ENCODE results near the gene ITSN1.
"Not testable (repeated sequence)": the region's sequence is repeated elsewhere in the genome, so short reads cannot be mapped to it uniquely, and the experiment has no call there.

Gene ITSN1

DNA sequence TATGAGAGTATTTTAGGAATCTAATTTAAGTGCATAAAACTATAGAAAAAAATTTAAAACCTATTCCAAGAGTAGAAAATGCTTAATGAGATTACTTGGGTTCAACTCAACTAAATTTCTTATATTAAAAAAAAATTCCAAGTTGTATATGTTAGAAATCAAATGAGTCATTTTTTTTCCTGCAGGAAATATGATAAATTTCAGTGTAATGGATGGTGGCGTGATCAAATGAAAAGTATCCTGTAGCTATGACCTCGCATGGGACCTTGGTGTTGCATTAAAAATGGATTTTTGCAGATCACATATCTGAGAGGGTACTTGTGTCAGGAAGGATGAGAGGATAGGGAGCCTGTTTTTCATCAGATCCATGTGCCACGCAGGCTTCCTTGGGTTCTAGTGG, 255.4 kb downstream of the ITSN1 start:
- DNase-seq: no peak

GRCh38 chr21:33898586-33898985, 256.3 kb downstream of the ITSN1 start:
- DNase-seq: no peak

DNA sequence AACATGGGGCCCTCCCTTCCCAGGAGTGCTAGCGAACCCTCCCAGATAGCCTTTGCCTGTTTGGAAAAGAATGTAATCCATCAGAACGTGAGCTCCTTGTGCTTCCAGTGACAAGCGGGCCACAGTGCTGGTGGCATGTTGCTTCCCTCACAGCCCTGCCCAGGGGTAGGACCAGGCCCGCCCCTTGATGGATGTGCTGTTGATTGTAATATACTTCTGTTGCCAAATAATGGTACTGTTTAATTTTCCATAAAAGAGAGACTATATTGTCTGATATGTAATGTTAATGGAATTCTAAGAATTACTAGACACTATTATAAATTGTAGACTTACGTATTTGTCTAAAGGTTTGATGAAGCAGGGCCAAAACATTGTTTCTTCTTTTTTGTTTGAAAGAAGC, 256.9 kb downstream of the ITSN1 start:
- no peak for DNase-seq

DNA sequence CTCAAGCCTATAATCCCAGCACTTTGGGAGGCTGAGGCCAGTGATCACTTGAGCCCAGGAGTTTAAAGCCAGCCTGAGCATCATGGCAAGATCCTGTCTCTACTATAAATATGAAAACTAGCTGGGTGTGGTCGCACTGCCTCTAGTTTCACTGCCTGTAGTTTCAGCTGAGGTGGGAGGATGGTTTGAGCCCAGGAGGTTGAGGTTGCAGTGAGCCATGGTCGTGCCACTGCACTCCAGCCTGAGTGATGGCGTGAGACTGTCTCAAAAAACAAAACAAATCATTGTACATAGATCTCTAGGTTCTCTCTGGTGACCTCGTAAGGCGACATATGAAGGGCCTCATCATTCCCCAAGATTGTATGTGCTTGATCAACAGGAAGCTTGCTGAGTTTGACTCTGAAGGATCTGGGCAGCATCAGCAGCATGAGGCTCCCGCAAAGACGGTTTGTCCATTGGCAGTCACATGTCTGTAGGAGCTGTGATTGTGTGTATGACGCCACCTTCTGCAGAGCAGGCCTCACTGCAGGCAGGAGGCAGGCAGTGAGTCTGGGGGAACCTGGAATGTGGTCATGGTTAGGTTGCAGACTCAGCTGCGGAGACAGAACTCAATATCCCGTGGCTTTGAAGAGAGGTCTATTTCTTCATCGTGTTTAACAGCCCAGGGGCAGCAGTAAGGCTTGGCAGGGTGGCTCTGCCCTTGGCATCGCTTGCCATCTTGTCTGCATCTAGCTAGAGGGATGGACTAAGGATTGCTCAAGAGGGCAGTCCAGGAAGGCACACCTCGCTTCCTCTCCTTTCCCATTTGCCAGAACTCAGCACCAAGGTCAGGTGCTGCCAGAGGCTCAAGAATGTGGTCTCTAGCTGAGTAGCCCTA, 259.3 kb downstream of the ITSN1 start:
- peak; percentile 34 to 71 (median 42) for DNase-seq

DNA sequence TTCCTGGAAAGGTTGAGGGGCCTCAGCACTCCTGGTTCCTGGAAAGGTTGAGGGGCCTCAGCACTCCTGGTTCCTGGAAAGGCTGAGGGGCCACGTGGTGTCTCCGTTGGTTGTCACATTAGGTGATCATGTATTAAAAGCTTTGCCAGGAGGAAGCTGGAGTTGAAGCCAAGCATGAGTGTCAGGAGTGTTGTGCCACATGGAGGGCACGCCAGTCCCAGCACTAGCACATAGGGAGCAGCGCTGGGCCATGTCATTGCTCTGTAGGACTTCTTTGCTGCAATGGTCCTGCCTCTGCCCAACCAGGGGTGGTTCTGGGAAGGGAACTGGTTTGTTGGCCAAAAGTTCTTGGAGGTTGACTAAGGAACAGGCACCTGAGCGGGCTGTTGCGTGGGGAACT, 260.0 kb downstream of the ITSN1 start:
- DNase-seq: no peak

GRCh38 chr21:33904041-33904440, 261.7 kb downstream of the ITSN1 start:
- no peak for DNase-seq

GRCh38 chr21:33908760-33909159, 266.5 kb downstream of the ITSN1 start:
- no peak for DNase-seq

GRCh38 chr21:33909756-33910155, 267.5 kb downstream of the ITSN1 start:
- DNase-seq: no peak

DNA sequence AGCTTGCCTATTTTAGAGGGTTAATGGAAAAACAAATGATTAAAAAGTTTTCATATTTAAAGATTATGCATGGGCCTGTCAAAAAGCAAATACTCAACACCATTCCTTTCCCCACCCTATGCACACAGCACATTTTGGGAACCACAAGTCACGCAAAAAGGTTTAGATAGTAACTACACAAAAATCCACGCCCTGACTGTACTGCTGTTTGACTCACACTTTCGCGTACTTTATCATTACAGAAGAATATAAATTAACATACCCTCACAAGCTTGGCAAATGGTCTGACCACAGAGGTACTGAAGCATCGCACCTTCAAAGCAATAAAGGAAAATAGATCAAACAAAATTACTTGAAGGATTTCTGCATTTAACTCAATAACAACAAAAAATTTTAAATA, 271.9 kb downstream of the ITSN1 start:
- no peak for DNase-seq

DNA sequence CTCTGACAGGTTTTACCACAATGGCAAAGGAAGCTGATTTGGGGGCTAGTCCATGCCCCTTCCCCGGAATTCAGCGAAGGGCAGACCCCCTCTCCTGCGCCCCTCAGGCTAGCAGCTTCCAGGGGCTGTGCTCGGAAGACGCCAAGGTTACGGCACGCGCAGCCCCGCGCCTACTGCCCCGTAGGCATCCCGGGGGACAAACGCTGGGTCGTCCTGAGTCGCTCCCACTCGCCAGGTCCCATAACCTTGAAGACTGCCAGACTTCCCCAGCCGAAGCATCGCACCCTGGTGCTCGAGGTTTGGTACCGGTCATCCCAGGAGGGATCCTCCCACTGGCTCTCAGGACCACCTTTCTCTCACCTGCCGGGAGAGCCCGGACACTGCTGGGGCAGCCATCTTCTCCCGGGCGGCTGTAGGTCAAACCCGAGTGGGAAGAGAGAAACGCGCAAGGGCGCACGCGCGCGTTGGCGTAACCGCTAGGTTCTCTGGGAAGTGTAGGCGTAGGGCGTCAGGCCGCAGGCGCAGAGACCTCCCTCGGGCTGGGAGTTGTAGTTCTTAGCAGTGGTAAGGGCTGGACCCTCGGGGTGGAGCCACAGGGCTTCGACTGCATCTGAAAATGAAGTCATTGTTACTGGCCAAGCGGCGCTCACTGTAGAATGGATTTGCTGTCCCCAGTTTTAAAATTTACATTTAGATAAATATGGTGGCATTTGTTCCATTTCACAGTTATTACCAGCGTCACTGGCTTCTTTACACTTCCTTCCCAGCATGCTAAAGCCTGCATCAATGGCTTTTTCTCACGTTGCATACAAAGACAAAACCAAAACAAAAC, 273.3 kb downstream of the ITSN1 start, which contains the start of gene ATP5PO:
Gene ATP5PO, minus strand, starts transcription at position 437 of the 832 bp plus-strand sequence. Its CDS starts 41 bp downstream, at position 396.
- DNase-seq: peak; percentile 98 to 99 (median 99)

DNA sequence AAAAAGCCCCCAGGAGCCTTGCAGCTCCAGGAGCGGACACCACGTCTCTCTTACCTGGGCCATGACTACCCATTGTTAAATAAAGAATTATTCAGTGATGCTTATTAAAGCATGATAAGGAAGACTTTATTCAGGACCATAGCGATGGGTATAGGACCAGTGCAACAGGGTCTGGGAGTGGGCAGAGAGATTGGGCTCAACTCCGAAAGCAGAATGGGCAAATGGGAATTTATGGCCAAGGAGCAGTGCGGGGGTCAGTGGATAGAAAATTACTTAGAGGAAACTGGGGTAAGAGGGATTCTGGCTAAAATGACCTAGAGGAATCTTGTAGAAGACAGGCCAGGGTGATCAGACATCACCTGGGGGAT, 273.9 kb downstream of the ITSN1 start:
- DNase-seq: no peak

GRCh38 chr21:33917421-33917820, 275.1 kb downstream of the ITSN1 start:
- no peak for DNase-seq

GRCh38 chr21:33924079-33924765, 281.9 kb downstream of the ITSN1 start:
- peak; percentile 85 to 94 (median 91) for DNase-seq

DNA sequence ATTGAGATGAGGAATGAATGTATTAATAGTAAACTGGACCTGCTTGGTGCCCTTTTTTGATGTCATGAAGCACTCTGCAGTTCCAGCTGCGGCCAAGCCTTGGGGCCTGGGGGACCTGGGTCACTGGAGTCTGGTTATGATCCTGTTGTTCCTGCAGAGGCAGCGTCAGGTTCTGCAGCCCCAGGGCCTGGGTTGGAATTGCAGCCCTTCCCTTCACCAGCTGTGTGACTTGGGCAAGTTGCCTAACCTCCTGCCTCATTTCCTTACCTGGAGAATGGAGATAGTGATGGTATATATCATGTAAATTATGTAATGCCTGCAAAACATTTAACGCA, 282.4 kb downstream of the ITSN1 start:
- DNase-seq: peak in 1 of 3 experiments; percentile 38

GRCh38 chr21:33926248-33926647, 283.9 kb downstream of the ITSN1 start:
- not testable (repeated sequence) for DNase-seq

- peak; percentile 57 to 87 (median 68) for DNase-seq
These were observed 288.9 kb downstream of the ITSN1 start for GRCh38 chr21:33931052-33931798.

DNA sequence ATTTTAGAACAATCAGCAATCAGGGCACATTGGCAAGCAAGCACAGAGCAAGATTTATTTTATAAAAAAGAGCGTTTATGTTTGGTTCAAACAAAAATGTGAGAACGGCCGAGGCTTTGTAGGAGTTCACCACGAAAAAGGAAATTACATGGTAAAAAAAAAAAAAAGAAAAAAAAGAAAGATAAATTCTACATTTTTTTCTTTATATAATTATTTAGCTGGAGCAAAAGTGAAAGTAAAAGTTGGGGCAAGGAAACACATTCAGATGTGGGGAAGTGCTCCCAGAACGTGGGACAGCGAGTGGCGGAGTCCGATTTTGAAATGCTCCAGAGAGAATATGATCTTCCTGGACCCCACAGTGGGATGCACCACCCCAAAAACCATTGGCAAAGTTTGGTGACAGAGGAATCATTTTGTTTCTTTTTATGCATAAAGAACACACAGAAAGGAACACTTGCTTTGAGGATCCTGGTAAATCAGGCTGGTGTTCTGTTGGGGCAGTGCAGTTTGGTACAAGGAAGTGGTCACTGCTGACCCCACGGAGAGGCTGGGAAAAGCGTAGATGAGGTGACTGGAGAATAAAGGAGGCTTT, 289.6 kb downstream of the ITSN1 start:
- peak in 2 of 3 experiments; percentile 38 to 78 for DNase-seq

- no peak for DNase-seq
These were observed 290.4 kb downstream of the ITSN1 start for GRCh38 chr21:33932731-33933130.

DNA sequence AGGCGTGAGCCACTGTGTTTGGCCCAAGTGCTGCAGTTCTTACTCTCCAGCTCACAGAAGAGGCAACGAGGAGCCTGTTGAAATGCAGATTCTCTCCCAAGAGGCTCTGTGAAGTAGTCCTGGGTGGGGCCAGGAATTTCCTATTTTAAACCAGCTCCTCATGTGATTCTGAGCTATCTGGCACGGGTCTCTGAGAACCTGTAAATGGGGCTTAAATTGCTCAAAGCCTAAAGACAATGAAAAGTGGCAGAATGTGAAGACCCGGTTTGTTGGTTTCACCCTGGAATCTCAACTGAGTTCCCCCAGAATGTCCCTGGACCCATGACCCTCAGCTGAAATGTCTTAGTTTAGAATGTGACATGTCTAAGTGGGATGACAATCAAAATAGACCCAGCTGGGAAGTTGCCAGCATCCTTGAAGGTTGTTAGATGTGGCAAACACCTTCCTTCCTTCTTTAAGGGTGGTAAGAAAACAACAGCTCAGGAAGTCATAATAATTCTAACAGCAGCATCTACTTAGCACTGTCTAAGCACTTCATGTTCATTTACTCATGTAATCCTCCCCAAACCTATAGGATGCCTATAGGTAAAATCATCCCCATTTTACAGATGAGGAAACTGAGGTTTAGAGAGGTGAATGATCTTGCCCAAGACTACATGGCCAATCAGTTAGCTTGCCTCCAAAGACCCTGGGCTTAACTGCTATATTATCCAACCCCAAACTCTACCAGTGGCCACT, 294.2 kb downstream of the ITSN1 start:
- DNase-seq: peak in 1 of 3 experiments; percentile 52

GRCh38 chr21:33937146-33937545, 294.8 kb downstream of the ITSN1 start:
- DNase-seq: no peak

GRCh38 chr21:33937931-33938339, 295.6 kb downstream of the ITSN1 start:
- DNase-seq: no peak
